HepG2 (cell line): ENCODE data around the gene PPP6R2. TPM values are rescaled to one million over a fixed set of nuclear protein-coding genes. Genes with fewer than 3 reads are reported as not detected.

Source experiments
- CENPX ChIP-seq: sonication (generic); formaldehyde crosslinking; IDR thresholded peaks from 2 replicates; pipeline ENCODE4 v1.9.0; 2021; ENCODE audit warnings: mild to moderate bottlenecking, missing genetic modification reagents, moderate library complexity
- FOXA1 ChIP-seq, 2 experiments: fragments of 450-650 bp in 1 of 2; sonication (generic) in 1 of 2; formaldehyde crosslinking in 1 of 2; IDR thresholded peaks; 2 replicates each; pipeline versions ENCODE4 v1.4.0 to v1.6.1; 2016 to 2020; ENCODE audit warnings: missing genetic modification reagents in 1 of 2
- FOXO1 ChIP-seq: sonication (generic); formaldehyde crosslinking; IDR thresholded peaks from 2 replicates; pipeline ENCODE4 v1.4.0; 2020; ENCODE audit warnings: missing genetic modification reagents
- KDM5B ChIP-seq: sonication (generic); formaldehyde crosslinking; IDR thresholded peaks from 2 replicates; pipeline ENCODE4 v1.4.0; 2020; ENCODE audit warnings: missing genetic modification reagents, mild to moderate bottlenecking, borderline replicate concordance
- MEIS2 ChIP-seq: sonication (generic); formaldehyde crosslinking; IDR thresholded peaks from 2 replicates; pipeline ENCODE4 v1.9.0; 2021; ENCODE audit warnings: mild to moderate bottlenecking, missing genetic modification reagents
- POLR2A ChIP-seq, 2 experiments: IDR thresholded peaks; 2 replicates each; pipeline ENCODE4 v1.6.1; 2011; ENCODE audit warnings: low read depth in 2 of 2, low read length in 2 of 2, mild to moderate bottlenecking in 1 of 2, moderate library complexity in 1 of 2; ENCODE audit not compliant: insufficient read depth in 1 of 2
- RFXAP ChIP-seq: sonication (generic); formaldehyde crosslinking; IDR thresholded peaks from 2 replicates; pipeline ENCODE4 v1.4.0; 2020; ENCODE audit warnings: missing genetic modification reagents, borderline replicate concordance
- RXRB ChIP-seq: IDR thresholded peaks from 2 replicates; pipeline ENCODE4 v1.6.1; 2016; ENCODE audit warnings: borderline replicate concordance, missing genetic modification reagents, missing compliant biosample characterization
- ZNF3 ChIP-seq: IDR thresholded peaks from 2 replicates; pipeline ENCODE4 v1.7.0; 2017; ENCODE audit warnings: inconsistent platforms
- polyA plus RNA-seq, 8 experiments: library from polyadenylated mRNA; depleted of rRNA in 3 of 8; stranded (reverse) in 7 of 8; unstranded in 1 of 8; fragments of >200 nt; fragmentation: Illumina TruSeq in 4 of 8; extraction: Trizol in 4 of 8; gene quantifications; 2 replicates each; pipeline versions ENCODE4 v1.2.1 to v1.2.3, GENCODE V29; 2011 to 2016; ENCODE audit warnings: low read depth in 4 of 8, missing spikeins in 1 of 8, mixed read lengths in 1 of 8; ENCODE audit not compliant: insufficient read depth in 1 of 8
- total RNA-seq, 5 experiments: library from RNA; depleted of rRNA; stranded (reverse); fragments of >200 nt; fragmentation: Illumina TruSeq; extraction: Trizol; gene quantifications; 2 replicates each; pipeline ENCODE4 v1.2.3, GENCODE V29; 2016; ENCODE audit warnings: low read depth in 1 of 5
- TF ChIP-seq, protein P1 (sequence below), 2 experiments: sonication (generic) in 1 of 2; formaldehyde crosslinking in 1 of 2; IDR thresholded peaks; 2 replicates each; pipeline versions ENCODE4 v1.6.1 to v1.9.0; 2014 to 2022; ENCODE audit warnings: antibody characterized with exemption in 1 of 2, borderline replicate concordance in 1 of 2, inconsistent platforms in 1 of 2, low read depth in 1 of 2, missing genetic modification reagents in 1 of 2
- TF ChIP-seq, protein P2 (sequence below): sonication (generic); formaldehyde crosslinking; IDR thresholded peaks from 2 replicates; pipeline ENCODE4 v1.4.0; 2020; ENCODE audit warnings: missing genetic modification reagents, mild to moderate bottlenecking, borderline replicate concordance
- TF ChIP-seq, protein P3 (sequence below): sonication (generic); formaldehyde crosslinking; IDR thresholded peaks from 2 replicates; pipeline ENCODE4 v1.5.1; 2020; ENCODE audit warnings: missing genetic modification reagents, mild to moderate bottlenecking, borderline replicate concordance
- TF ChIP-seq, protein P4 (sequence below): sonication (generic); formaldehyde crosslinking; IDR thresholded peaks from 2 replicates; pipeline ENCODE4 v1.4.0; 2020; ENCODE audit warnings: missing genetic modification reagents, borderline replicate concordance

The PPP6R2 gene
- total and polyA plus RNA-seq, 2 of the 13 experiments (the other 11 are each of a cell fraction or from before 2014, with no cell fraction given), result 55.0 to 102 TPM

GRCh38 chr22:50310949-50311444 lies 32.1 kb upstream of the PPP6R2 start (continued):
- TF ChIP-seq, protein P1, sequence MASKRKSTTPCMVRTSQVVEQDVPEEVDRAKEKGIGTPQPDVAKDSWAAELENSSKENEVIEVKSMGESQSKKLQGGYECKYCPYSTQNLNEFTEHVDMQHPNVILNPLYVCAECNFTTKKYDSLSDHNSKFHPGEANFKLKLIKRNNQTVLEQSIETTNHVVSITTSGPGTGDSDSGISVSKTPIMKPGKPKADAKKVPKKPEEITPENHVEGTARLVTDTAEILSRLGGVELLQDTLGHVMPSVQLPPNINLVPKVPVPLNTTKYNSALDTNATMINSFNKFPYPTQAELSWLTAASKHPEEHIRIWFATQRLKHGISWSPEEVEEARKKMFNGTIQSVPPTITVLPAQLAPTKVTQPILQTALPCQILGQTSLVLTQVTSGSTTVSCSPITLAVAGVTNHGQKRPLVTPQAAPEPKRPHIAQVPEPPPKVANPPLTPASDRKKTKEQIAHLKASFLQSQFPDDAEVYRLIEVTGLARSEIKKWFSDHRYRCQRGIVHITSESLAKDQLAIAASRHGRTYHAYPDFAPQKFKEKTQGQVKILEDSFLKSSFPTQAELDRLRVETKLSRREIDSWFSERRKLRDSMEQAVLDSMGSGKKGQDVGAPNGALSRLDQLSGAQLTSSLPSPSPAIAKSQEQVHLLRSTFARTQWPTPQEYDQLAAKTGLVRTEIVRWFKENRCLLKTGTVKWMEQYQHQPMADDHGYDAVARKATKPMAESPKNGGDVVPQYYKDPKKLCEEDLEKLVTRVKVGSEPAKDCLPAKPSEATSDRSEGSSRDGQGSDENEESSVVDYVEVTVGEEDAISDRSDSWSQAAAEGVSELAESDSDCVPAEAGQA (IDR thresholded peaks at IDR 0.05; ENCODE audit: low read depth), result no peak
- TF ChIP-seq, protein P1 (CRISPR knock-in tag; IDR thresholded peaks at IDR 0.05; ENCODE audit: borderline replicate concordance), result no peak
- TF ChIP-seq, protein P2, sequence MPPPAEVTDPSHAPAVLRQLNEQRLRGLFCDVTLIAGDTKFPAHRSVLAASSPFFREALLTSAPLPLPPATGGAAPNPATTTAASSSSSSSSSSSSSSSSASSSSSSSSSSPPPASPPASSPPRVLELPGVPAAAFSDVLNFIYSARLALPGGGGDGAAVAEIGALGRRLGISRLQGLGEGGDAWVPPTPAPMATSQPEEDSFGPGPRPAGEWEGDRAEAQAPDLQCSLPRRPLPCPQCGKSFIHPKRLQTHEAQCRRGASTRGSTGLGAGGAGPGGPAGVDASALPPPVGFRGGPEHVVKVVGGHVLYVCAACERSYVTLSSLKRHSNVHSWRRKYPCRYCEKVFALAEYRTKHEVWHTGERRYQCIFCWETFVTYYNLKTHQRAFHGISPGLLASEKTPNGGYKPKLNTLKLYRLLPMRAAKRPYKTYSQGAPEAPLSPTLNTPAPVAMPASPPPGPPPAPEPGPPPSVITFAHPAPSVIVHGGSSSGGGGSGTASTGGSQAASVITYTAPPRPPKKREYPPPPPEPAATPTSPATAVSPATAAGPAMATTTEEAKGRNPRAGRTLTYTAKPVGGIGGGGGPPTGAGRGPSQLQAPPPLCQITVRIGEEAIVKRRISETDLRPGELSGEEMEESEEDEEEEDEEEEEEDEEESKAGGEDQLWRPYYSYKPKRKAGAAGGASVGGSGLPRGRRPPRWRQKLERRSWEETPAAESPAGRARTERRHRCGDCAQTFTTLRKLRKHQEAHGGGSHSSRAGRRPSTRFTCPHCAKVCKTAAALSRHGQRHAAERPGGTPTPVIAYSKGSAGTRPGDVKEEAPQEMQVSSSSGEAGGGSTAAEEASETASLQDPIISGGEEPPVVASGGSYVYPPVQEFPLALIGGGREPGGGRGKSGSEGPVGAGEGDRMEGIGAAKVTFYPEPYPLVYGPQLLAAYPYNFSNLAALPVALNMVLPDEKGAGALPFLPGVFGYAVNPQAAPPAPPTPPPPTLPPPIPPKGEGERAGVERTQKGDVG, result peak; percentile 26; the same call in 1 of the 2 replicates
- TF ChIP-seq FOXA1 (IDR thresholded peaks at IDR 0.05) (no peak), FOXA1 (CRISPR knock-in tag; IDR thresholded peaks at IDR 0.05) (0 out of 2 replicates have a peak, but pooled peaks have one; percentile 26), CENPX (CRISPR knock-in tag) (no peak), MEIS2 (0 out of 2 replicates have a peak, but pooled peaks have one; percentile 31), RFXAP (CRISPR knock-in tag) (no peak), KDM5B (CRISPR knock-in tag) (peak; percentile 57; the same call in 1 of the 2 replicates), FOXO1 (CRISPR knock-in tag) (0 out of 2 replicates have a peak, but pooled peaks have one; percentile 24), POLR2A (IDR thresholded peaks at IDR 0.05; ENCODE audit: insufficient read depth in 1 of 2, low read depth in 2 of 2, low read length in 2 of 2) (peak in 1 of 2 experiments; percentile 44; a peak in 1 of 4 replicates), RXRB (CRISPR knock-in tag) (peak; percentile 39; the same call in 1 of the 2 replicates), ZNF3 (CRISPR knock-in tag) (no peak)
- TF ChIP-seq, protein P3, sequence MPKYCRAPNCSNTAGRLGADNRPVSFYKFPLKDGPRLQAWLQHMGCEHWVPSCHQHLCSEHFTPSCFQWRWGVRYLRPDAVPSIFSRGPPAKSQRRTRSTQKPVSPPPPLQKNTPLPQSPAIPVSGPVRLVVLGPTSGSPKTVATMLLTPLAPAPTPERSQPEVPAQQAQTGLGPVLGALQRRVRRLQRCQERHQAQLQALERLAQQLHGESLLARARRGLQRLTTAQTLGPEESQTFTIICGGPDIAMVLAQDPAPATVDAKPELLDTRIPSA (CRISPR knock-in tag), result no peak
- TF ChIP-seq, protein P4, sequence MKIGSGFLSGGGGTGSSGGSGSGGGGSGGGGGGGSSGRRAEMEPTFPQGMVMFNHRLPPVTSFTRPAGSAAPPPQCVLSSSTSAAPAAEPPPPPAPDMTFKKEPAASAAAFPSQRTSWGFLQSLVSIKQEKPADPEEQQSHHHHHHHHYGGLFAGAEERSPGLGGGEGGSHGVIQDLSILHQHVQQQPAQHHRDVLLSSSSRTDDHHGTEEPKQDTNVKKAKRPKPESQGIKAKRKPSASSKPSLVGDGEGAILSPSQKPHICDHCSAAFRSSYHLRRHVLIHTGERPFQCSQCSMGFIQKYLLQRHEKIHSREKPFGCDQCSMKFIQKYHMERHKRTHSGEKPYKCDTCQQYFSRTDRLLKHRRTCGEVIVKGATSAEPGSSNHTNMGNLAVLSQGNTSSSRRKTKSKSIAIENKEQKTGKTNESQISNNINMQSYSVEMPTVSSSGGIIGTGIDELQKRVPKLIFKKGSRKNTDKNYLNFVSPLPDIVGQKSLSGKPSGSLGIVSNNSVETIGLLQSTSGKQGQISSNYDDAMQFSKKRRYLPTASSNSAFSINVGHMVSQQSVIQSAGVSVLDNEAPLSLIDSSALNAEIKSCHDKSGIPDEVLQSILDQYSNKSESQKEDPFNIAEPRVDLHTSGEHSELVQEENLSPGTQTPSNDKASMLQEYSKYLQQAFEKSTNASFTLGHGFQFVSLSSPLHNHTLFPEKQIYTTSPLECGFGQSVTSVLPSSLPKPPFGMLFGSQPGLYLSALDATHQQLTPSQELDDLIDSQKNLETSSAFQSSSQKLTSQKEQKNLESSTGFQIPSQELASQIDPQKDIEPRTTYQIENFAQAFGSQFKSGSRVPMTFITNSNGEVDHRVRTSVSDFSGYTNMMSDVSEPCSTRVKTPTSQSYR (CRISPR knock-in tag), result peak; percentile 73
